SH-SY5Y (cell line): ENCODE measurements around the gene QDPR.

Experiments
- GATA2 ChIP-seq: IDR thresholded peaks from 2 replicates; pipeline ENCODE4 v1.6.1; 2011; ENCODE audit warnings: mild to moderate bottlenecking, low read depth, low read length
- GATA3 ChIP-seq: IDR thresholded peaks from 2 replicates; pipeline ENCODE4 v1.6.1; 2011; ENCODE audit warnings: low read depth, mild to moderate bottlenecking, low read length, moderate library complexity

GRCh38 chr4:17492058-17492741 lies 19.7 kb downstream of the QDPR start:
- TF ChIP-seq GATA3 = no peak
- peak; percentile 55 for TF ChIP-seq GATA2
